Central memory CD4-positive, alpha-beta T cell (primary cell): ENCODE results near the gene ANGPTL8.

Experiments
- DNase-seq: peaks from one replicate; pipeline ENCODE4 v3.0.0; 2022

The ANGPTL8 gene

DNA sequence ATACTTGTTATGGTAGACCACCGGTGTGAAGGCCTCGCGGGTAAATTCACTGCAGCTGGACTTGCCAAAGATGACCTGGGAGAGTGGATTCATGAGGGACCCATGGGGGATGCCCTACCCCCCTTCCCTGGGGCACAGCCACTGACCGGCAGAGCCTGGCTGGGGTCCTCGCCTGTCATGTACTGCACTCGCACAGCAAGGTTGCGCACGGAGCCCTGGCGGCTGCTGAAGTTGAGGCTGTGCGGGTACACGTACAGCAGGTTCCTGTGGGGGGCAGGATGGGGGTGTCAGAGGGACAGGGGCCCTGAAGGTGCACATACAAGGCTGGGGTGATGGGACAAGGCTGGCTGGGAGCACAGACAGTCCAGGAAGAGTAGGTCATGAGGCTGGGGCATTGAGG lies 1.4 kb upstream of the ANGPTL8 start:
- no peak for DNase-seq

DNA sequence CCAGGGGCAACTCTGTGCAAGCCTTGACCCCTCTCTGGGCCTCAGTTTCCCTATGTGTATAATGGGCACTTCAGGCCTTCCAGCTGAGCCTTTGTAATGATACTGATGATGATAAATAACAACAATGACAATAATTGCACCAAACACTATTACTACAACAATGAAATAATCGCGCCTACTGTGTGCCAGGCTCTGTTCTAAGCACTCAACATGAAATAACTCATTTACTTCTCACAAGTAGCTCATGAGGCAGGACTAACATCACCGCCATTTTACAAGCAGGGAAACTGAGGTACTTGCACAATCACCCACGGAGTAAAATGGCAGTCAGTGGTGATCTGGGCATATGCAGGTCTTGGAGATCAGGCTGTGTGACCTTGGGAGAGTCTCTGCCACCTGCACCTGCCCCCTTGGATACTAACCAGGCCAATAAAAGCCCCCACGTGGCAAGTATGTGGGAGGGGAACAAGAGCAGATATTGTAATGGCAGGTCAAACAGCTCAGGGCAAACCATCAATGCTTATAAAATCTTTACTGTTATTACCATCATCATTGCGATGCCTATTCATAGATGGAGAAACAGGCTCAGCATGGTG lies 540 bp upstream of the ANGPTL8 start:
- DNase-seq, result no peak

DNA sequence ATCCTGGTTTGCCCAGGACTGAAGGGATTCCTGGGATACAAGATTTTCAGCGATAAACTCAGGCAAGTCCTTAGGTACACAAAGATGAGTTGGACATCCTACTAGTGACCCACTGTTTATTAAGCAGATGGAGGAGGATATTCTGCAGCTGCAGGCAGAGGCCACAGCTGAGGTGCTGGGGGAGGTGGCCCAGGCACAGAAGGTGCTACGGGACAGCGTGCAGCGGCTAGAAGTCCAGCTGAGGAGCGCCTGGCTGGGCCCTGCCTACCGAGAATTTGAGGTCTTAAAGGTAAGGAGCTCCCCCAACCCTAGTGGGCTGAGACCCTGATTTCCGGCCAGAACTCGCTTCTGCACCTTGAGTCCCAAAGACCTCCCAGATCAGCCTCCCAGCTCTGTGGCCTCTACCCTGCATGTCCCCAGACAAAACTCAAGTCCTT lies 607 bp downstream of the ANGPTL8 start:
- no peak for DNase-seq

DNA sequence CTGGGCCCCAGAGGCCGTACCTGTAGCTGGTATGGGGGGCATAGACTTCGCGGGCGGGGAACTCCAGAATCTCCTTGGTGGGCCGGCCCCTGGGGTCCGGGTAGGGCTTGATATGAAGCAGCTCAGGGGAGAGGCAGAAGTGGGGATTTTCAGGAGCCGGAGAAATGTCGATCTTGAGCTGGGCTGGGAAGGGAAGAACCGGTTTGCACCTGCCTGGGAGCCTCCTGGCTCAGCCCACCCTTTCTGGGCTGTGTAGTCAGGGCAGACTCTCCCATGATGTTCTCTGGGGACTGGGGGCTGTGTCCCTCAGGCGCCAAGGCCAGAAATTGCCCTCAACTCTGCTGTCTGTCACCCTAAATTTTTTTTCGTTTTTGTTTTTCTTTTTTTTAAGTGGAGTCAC lies 2.6 kb downstream of the ANGPTL8 start:
- DNase-seq, result no peak

- DNase-seq, result peak; percentile 65
Measured at GRCh38 chr19:11242864-11243797, 3.7 kb downstream of the ANGPTL8 start.

- DNase-seq, result no peak
Measured at GRCh38 chr19:11243798-11244169, 4.4 kb downstream of the ANGPTL8 start.

DNA sequence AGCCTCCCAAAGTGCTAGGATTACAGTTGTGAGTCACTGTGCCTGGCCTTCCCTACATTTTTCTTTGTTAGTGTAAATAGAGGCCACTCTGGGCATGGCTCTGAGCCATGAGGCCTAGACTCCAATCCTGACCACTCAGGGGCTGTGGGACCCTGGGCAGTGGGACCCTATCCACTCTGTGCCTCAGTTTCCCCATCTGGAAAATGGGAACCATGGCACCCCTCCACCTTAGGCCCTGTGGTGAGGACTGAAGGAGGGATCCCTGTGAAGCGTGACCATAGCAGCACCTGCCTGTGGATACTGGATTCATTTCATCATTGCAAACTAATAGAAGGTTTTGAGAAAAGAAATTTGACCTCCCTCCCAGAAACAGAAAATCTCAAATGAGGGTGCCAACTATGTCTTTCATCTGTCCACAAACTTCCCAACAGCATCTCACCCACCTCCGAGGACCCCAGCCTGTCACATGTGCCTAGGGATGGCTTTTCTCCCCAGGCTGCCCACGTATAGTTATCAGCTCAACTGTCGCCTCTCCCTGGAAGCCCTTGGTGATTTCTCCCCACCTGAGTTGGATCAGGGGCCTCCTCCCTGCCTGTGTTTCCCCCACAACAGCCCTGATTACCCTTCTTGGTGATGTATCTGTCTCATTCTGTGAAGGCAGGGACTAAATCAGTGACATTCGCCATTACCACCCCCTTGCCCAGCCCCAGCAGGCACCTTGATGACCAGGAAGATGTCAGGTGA lies 5.6 kb downstream of the ANGPTL8 start:
- no peak for DNase-seq

- no peak for DNase-seq
Measured at GRCh38 chr19:11246941-11247340, 7.5 kb downstream of the ANGPTL8 start.

GRCh38 chr19:11247391-11247790 lies 8.0 kb downstream of the ANGPTL8 start:
- no peak for DNase-seq

DNA sequence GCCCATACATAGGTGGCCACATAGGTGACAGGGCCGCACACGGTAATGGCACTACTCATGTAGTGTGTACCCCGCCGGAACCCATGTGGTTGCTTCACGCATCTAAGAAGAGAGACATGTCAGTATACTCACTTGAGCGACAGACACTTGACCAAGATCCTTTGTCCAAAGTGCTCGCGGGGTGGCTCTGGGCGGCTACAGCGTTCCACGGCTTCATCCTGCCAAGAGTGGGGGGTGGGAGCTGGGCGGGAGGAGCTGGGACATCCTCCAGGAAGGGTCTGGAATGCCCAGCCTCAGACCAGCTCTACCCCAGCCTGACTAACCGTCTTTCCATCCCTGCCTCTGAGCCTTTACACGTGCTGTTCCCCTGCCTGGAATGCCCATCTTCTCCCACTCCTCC lies 8.5 kb downstream of the ANGPTL8 start:
- DNase-seq, result no peak

DNA sequence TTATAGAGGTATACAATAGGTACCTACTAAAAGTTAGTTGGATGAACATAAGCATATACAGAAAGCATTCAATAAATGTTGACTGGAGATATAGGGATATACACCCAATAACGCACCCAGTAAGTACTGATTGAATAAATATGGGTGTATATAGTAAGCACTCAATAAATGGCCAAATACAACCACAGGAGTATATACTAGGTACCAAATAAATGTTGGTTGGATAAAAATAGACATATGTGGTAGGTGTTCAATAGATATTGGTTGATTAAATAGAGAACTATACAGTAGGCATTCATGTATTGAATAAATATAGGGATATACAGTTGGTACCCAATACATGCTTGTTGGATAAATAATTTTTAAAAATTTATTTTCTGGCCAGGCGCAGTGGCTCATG lies 9.4 kb downstream of the ANGPTL8 start:
- DNase-seq, result no peak

GRCh38 chr19:11251217-11251616 lies 11.8 kb downstream of the ANGPTL8 start:
- DNase-seq, result no peak

GRCh38 chr19:11251650-11252314 lies 12.4 kb downstream of the ANGPTL8 start:
- no peak for DNase-seq

DNA sequence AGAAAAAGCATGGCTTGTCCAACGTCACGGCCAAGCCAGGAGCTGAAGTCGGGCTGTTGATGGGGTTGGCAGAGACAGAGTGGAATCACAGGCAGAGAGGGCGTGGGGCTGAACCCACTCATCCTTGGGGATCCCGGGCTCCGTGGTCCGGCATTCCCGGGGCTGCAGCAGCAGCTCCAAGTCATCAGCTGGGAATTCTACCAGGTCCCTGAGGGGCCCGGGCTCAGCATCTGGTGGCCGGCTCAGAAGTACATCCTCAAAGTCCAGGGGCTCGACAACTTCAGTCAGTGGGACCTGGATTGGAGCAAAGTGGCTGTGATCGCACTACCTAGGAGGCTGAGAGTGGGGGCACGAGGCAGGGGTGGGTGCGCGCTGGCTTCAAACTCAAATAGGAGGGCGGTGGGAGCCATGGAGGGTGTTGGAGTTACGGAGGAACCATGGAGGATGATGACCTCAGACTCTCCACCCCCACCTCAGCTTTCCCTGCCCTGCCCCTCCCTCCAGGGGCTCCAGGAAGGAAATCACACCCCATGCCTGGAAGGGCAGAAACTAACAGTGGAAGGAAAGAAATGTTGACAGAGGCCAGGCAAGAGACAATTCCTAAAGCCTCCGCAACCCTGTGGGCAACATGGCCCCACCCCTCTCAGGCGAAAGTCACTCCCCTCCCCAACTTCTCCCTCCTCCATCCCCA lies 13.4 kb downstream of the ANGPTL8 start:
- DNase-seq, result no peak

- DNase-seq, result no peak
Measured at GRCh38 chr19:11254666-11255065, 15.2 kb downstream of the ANGPTL8 start.

DNA sequence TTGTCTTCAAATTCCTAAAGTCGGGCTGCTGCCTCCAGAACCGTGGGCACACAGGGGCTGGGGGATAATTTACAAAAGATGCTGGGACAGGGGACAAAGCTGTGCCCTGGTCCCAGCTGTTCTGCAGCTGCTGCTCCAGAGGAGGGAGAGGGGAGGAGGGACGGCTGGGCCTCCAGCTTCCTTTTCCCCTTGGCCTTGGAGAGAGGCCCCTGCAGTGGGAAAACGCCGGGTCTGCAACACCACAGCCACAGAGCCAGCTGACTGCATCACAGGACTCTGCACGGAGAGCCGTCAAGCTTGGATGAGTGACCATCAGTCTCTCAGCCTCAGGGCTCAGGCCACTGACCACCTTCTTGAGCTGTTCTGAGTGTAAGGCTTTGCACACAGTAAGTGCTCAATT lies 16.8 kb downstream of the ANGPTL8 start:
- DNase-seq, result no peak

DNA sequence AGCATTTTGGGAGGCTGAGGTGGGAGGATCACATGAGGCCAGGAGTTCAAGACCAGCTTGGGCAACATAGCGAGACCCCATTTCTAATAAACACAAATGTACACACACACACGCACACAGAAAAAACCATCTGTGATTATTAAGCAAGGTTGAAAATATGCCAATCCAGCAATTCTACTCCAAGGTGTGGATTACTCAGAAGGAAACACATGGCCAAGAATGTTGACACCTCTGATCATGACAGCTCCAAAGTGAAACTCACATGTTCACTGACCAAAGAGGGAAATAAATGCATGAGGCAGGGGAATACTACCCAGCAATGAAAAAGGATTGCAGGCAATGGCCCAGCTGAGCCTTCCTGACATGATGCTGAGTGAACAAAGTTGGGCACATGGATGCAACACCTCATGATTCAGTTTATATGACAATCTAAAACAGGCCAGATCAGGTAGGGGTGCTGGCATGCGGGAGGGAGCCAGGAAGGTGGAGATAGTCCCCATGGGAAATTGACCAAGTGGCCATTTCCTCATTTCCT lies 18.5 kb downstream of the ANGPTL8 start:
- DNase-seq, result no peak

DNA sequence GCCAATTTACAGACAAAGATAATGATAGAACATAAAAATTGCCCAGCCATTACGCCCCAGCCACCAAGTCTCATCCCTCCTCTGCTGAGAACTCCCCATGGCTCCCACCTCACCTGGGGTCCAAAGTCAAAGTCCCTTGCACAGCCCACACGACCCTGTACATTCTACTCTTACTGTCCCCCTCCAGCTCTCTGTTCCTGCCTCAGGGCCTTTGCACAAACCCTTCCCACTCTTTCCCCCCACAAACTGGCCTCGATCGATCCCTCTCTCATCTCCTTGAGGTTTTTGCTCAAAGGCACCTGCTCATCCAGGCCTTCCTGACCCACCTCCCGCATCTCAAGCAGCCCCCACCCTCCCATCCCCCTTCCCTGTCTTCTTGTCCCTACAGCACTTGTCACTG lies 21.6 kb downstream of the ANGPTL8 start:
- no peak for DNase-seq

DNA sequence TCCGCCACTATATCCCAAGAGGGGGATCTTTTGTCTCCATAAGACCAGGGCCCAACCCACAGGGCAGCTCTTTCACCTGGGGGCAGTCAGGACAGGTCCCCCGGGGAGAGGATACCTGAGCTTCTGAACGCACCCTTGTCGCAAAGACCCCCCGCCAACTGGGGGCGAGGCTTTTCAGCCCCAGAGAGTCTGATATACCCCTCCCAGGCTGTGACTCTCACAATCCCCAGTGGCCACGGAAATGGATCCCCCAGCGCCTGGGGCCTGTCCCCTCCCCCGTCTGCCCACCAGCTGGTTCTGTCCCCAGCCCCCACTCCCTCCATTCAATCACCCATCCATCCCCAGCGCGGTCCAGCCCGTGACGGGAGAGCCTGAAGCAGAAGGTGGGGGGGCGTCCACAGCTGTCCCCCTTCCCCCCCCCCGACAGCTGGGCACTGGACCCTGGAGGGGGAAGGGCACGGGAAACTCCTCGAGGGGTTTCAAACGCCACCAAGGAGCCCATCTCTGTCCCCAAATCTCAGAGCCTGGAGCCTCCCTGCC lies 22.1 kb downstream of the ANGPTL8 start:
- no peak for DNase-seq

DNA sequence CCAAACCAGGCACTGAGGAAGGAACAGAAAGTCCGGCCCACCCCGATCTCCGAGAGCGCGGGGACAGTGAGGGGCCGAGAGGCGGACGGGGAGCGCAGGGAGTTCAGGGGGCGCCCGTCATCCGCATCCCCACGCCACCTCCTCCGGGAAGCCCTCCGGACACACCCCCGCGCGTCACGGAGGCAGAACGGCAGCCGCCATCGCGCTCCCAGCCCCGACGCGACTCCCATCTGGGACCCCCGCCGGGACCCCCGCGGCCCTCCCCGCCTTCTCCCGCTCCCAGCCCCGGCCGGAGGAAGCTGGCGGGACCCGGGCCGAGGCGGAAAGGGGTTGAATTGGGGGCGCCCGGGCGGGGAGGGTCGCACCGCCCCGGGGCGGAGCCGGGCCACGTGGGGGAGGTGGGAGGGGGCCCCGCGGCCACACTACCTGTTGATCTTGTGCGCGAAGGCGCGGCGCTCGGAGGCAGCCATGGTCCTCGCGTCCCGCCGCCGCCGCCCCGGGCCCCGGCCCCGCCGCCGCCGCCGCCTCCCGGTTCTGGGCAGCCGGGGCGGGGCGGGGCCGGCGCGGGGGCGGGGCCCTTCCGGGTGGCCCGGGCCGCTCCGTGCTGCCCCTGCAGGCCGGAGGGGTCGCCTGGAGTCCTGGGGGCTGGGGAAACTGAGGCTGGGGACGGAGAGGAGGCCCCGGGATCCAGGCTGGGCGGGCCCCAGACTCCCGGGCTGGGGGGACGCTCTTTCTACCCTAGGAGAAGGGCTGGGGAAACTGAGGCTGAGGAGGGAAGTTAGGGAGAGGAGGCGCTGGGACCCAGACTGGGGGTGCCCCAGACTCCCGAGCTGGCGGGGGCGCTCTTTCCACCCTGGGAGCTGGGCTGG lies 22.8 kb downstream of the ANGPTL8 start, which contains the start of gene DOCK6:
Gene DOCK6 (minus strand): TSS at position 554 of the 869 bp plus-strand sequence. CDS start 84 bp downstream, at position 470.
- no peak for DNase-seq

- no peak for DNase-seq
Measured at GRCh38 chr19:11263726-11264125, 24.3 kb downstream of the ANGPTL8 start.
